Right atrium auricular region (tissue), 2 donors: ENCODE results near the gene ACTL10. TPM values are rescaled to one million over a fixed set of nuclear protein-coding genes. Genes with fewer than 3 reads are reported as not detected.

Source experiments
- DNase-seq: peaks from one replicate; pipeline ENCODE4 v3.0.0-alpha.2; 2019; ENCODE audit warnings: low spot score
- H3K27ac ChIP-seq, 2 donors: fragments of 200-600 bp; sonication (generic); 1 replicate in 1 of 2; 2 replicates in 1 of 2; pipeline ENCODE4 v1.5.1; 2016 to 2019
- H3K27me3 ChIP-seq, 2 donors: fragments of 200-600 bp; sonication (generic); one replicate each; pipeline versions ENCODE4 v1.5.1 to v1.6.0; 2017 to 2019
- H3K36me3 ChIP-seq: fragments of 200-600 bp; sonication (generic); one replicate; pipeline ENCODE4 v1.5.1; 2016
- H3K4me1 ChIP-seq, 2 donors: fragments of 200-600 bp; sonication (generic); one replicate each; pipeline versions ENCODE4 v1.5.1 to v1.6.0; 2017 to 2019
- H3K4me3 ChIP-seq, 2 donors: fragments of 200-600 bp; sonication (generic); 1 replicate in 1 of 2; 2 replicates in 1 of 2; pipeline ENCODE4 v1.5.1; 2017 to 2019; ENCODE audit warnings: mild to moderate bottlenecking in 1 of 2, moderate library complexity in 1 of 2
- H3K9me3 ChIP-seq, 2 donors: fragments of 200-600 bp; sonication (generic); one replicate each; pipeline ENCODE4 v1.5.1; 2019
- total RNA-seq, 2 donors: library from RNA; depleted of rRNA; stranded (reverse); fragments of >200 nt; gene quantifications; one replicate each; pipeline ENCODE4 v1.1.0, GENCODE V29; 2016
- TF ChIP-seq, protein P1 (sequence below), 2 donors: fragments of 200-600 bp; sonication (generic); IDR thresholded peaks; one replicate each; pipeline ENCODE4 v1.5.1; 2019; ENCODE audit warnings: antibody characterized with exemption in 2 of 2

Gene ACTL10
- total RNA-seq, 2 donors from 2014 or later: 0.33 to 0.79 TPM

DNA sequence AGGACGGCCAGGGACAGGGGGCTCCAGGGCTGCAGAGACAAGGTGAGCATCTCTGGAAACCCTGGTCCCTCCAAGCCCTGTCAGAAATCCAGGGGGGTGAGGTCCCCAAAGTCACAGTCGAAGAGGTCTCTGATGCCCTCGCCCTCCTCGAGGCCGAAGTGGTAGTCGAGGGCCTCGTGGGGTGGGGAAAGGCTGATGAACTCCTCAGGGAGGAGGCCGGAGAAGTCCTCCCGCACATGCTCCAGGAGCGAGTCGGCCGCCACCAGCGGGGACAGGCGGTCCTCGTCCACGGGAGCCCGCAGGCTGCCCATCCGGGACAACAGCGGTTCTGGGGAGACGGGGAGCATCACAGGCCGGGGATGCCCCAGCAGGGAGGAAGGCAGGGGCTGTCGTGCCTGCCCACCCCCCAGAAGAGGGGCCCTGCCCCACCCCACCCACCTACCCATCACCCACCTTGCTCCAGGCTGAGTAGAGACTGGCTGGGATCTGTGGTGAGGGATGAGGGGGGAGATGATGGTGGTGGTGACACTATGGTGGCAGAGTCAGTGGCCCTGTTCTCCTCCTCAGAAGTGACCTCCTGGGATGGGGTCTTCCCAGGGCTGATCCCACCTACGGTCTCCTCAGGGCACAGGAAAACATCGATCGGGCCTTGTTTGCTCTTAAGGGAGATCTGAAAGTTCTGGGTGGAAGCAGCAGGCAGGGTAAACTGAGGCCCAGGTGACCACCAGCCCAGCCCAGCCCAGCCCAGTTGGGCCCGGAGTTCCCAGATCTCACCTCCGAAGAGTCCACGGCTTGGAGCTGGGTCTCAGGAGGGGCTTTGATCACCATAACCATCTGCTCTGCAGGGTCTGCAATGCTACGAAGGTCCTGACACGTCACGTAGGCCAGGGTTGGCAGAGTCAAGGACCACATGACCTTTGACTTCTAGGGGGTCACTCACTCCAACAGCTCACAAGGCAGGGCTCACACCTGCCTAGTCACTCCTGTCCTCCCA lies 10.2 kb downstream of the ACTL10 start:
- Histone ChIP-seq H3K4me1 (peaks cover 0 to 40% of the 10 kb centered on the region in 2 donors), H3K27me3 (no peaks in the 10 kb centered on the region), H3K4me3 (no peak overlapping the region), H3K9me3 (no peaks in the 10 kb centered on the region), H3K36me3 (no peaks in the 10 kb centered on the region), H3K27ac (peak overlapping the region in 1 of 2 donors; percentile 29)
- TF ChIP-seq, protein P1, sequence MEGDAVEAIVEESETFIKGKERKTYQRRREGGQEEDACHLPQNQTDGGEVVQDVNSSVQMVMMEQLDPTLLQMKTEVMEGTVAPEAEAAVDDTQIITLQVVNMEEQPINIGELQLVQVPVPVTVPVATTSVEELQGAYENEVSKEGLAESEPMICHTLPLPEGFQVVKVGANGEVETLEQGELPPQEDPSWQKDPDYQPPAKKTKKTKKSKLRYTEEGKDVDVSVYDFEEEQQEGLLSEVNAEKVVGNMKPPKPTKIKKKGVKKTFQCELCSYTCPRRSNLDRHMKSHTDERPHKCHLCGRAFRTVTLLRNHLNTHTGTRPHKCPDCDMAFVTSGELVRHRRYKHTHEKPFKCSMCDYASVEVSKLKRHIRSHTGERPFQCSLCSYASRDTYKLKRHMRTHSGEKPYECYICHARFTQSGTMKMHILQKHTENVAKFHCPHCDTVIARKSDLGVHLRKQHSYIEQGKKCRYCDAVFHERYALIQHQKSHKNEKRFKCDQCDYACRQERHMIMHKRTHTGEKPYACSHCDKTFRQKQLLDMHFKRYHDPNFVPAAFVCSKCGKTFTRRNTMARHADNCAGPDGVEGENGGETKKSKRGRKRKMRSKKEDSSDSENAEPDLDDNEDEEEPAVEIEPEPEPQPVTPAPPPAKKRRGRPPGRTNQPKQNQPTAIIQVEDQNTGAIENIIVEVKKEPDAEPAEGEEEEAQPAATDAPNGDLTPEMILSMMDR (IDR thresholded peaks at IDR 0.05): no peak
- no peak for DNase-seq

DNA sequence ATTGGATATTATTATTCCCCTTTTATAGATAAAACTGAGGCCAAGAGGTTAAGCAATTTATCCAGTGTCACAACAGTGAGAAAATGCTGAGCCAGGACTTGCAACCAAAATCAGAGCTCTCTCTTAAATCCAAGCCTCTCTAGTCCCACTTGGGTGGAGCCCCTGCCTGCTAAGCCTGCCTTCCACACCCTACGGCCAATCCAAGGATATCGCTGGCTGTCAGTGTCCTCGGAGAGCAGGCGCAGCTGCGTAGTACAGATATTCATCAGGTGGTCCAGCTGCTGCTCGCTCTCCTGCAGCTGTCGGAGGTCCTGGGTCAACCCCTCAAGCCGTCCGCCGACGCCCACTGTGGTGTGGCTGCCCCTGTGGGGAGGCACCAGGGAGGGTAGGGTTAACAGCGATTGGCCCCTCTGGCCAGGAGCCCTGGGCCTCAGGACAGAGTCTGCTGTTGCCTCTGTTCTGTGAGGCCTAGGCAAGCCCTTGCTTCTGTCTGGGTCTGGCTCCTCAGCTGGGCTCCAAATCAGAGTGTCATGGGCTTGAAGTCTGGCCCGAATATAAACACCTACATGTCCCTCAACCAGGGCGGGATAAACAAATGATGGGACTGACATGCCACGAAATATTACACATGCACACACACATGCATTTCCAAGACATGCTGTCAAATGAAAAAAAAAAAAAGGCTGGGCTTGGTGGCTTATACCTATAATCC lies 11.4 kb downstream of the ACTL10 start:
- DNase-seq: peak; percentile 82
- no peaks in the 10 kb centered on the region for H3K9me3 ChIP-seq

GRCh38 chr20:33679758-33680485 lies 13.2 kb downstream of the ACTL10 start:
- Histone ChIP-seq H3K9me3 (no peaks in the 10 kb centered on the region), H3K36me3 (no peaks in the 10 kb centered on the region), H3K27me3 (no peaks in the 10 kb centered on the region), H3K4me3 (no peak overlapping the region), H3K4me1 (peaks cover 0 to 25% of the 10 kb centered on the region in 2 donors), H3K27ac (no peak overlapping the region)
- TF ChIP-seq, protein P1 (IDR thresholded peaks at IDR 0.05): no peak
- DNase-seq: no peak

More for the DNA sequence above, 11.4 kb downstream of the ACTL10 start:
- no peaks in the 10 kb centered on the region for H3K36me3 ChIP-seq
- TF ChIP-seq, protein P1 (IDR thresholded peaks at IDR 0.05): no peak
- H3K4me3 ChIP-seq: no peak overlapping the region
- H3K27me3 ChIP-seq: no peaks in the 10 kb centered on the region
- H3K4me1 ChIP-seq: peaks cover 0 to 29% of the 10 kb centered on the region in 2 donors
- peak overlapping the region in 1 of 2 donors; percentile 29 for H3K27ac ChIP-seq

DNA sequence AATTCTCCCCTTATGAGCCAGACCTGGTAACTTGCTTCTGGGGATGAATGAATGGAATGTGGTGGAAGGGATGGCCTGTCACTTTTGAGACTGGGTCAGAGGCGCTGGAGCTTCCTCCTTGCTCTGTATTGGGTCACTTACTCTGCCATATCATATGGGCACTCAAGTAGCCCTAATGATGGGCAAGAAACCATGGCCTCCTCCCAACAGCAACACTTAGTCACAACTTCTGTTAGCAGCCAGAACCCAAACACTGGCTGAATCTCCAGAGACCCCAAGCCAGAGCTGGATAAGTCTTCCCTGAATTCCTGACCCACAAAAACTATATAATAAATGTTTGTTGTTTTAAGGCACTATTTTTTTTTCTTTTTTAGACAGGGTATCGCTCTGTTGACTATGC lies 13.9 kb downstream of the ACTL10 start:
- Histone ChIP-seq H3K4me3 (no peak overlapping the region), H3K4me1 (peaks cover 0 to 25% of the 10 kb centered on the region in 2 donors), H3K9me3 (no peaks in the 10 kb centered on the region), H3K27me3 (no peaks in the 10 kb centered on the region), H3K27ac (no peak overlapping the region), H3K36me3 (no peaks in the 10 kb centered on the region)
- no peak for DNase-seq
- TF ChIP-seq, protein P1 (IDR thresholded peaks at IDR 0.05): no peak

DNA sequence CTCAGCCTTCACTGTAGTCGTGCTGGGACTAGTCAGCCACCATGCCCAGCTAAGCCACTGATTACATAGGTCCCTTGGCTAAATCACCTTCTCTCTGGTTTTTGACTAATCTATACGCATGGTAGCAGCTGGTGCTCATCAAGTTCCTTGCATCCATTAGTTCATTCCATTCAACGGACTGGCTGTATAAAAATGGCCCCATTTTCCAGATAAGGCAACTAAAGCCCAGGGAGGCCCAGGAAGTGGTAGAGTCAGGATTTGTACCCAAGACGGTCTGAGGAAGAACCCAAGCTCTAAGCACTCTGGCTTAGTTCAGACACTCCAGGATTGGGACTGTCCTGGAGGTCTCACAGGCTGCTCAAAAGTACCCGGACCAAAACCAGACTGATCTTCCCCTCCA lies 14.5 kb downstream of the ACTL10 start:
- H3K36me3 ChIP-seq: no peaks in the 10 kb centered on the region
- no peak for DNase-seq
- no peak overlapping the region for H3K27ac ChIP-seq
- no peak overlapping the region for H3K4me3 ChIP-seq
- no peaks in the 10 kb centered on the region for H3K9me3 ChIP-seq
- H3K27me3 ChIP-seq: no peaks in the 10 kb centered on the region
- TF ChIP-seq, protein P1 (IDR thresholded peaks at IDR 0.05): no peak
- H3K4me1 ChIP-seq: peaks cover 0 to 21% of the 10 kb centered on the region in 2 donors
